ENCODE data around the gene OR2F2.

GRCh38 chr7:143936087-143937009 lies 1.3 kb downstream of the OR2F2 start:
- TF ChIP-seq, protein P1, sequence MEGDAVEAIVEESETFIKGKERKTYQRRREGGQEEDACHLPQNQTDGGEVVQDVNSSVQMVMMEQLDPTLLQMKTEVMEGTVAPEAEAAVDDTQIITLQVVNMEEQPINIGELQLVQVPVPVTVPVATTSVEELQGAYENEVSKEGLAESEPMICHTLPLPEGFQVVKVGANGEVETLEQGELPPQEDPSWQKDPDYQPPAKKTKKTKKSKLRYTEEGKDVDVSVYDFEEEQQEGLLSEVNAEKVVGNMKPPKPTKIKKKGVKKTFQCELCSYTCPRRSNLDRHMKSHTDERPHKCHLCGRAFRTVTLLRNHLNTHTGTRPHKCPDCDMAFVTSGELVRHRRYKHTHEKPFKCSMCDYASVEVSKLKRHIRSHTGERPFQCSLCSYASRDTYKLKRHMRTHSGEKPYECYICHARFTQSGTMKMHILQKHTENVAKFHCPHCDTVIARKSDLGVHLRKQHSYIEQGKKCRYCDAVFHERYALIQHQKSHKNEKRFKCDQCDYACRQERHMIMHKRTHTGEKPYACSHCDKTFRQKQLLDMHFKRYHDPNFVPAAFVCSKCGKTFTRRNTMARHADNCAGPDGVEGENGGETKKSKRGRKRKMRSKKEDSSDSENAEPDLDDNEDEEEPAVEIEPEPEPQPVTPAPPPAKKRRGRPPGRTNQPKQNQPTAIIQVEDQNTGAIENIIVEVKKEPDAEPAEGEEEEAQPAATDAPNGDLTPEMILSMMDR (conservative IDR thresholded peaks at IDR 0.05; ENCODE audit: low read length), result no peak
- TF ChIP-seq EZH2phosphoT487 (IDR thresholded peaks at IDR 0.05; ENCODE audit: borderline replicate concordance), result no peak
